Neuronal stem cell (in vitro differentiated cells): Measurements from ENCODE around the gene BOLL.

Experiments
- DNase-seq: peaks from one replicate; pipeline ENCODE4 v3.0.0-alpha.2; 2013; ENCODE audit warnings: low spot score
- H2AFZ ChIP-seq: one replicate; pipeline ENCODE4 v1.6.1; 2013; ENCODE audit warnings: mild to moderate bottlenecking, low read length, inconsistent platforms
- H2AK5ac ChIP-seq: 2 replicates; pipeline ENCODE4 v1.6.1; 2013; ENCODE audit warnings: low read depth, mild to moderate bottlenecking, inconsistent platforms, low read length, moderate library complexity, mixed read lengths
- H2BK120ac ChIP-seq: 2 replicates; pipeline ENCODE4 v1.6.1; 2013; ENCODE audit warnings: low read depth, mild to moderate bottlenecking, inconsistent platforms, low read length, moderate library complexity, mixed read lengths
- H2BK12ac ChIP-seq: one replicate; pipeline ENCODE4 v1.6.1; 2013; ENCODE audit warnings: low read length, inconsistent platforms
- H2BK15ac ChIP-seq: 2 replicates; pipeline ENCODE4 v1.6.1; 2013; ENCODE audit warnings: mild to moderate bottlenecking, low read length, inconsistent platforms, mixed read lengths
- H2BK5ac ChIP-seq: one replicate; pipeline ENCODE4 v1.6.1; 2013; ENCODE audit warnings: inconsistent platforms, mild to moderate bottlenecking, low read length, moderate library complexity
- H3K14ac ChIP-seq: one replicate; pipeline ENCODE4 v1.6.1; 2013; ENCODE audit warnings: low read length, inconsistent platforms
- H3K18ac ChIP-seq: 2 replicates; pipeline ENCODE4 v1.6.1; 2013; ENCODE audit warnings: low read length, inconsistent platforms
- H3K23ac ChIP-seq: 2 replicates; pipeline ENCODE4 v1.6.1; 2013; ENCODE audit warnings: low read depth, mild to moderate bottlenecking, mixed read lengths, low read length, inconsistent platforms; ENCODE audit not compliant: poor library complexity
- H3K27ac ChIP-seq: replicated peaks from 3 replicates; pipeline ENCODE4 v1.5.1; 2013; ENCODE audit warnings: low read length, inconsistent platforms
- H3K27me3 ChIP-seq, 3 experiments: 2 replicates each; pipeline ENCODE4 v1.6.1; 2013; ENCODE audit warnings: low read length in 3 of 3, mild to moderate bottlenecking in 2 of 3, inconsistent platforms in 1 of 3, low read depth in 1 of 3, mixed read lengths in 1 of 3, moderate library complexity in 1 of 3; ENCODE audit not compliant: control insufficient read depth in 3 of 3, insufficient read depth in 3 of 3
- H3K36me3 ChIP-seq, 2 donors: replicated peaks in 1 of 2; 2 replicates each; pipeline ENCODE4 v1.6.1; 2013; ENCODE audit warnings: low read length in 2 of 2; ENCODE audit not compliant: control insufficient read depth in 2 of 2, insufficient read depth in 2 of 2
- H3K4ac ChIP-seq: 2 replicates; pipeline ENCODE4 v1.6.1; 2013; ENCODE audit warnings: inconsistent platforms, mild to moderate bottlenecking, low read length, moderate library complexity
- H3K4me1 ChIP-seq, 2 donors: 1 replicate in 1 of 2; 2 replicates in 1 of 2; pipeline ENCODE4 v1.6.1; 2013; ENCODE audit warnings: low read length in 2 of 2, low read depth in 1 of 2; ENCODE audit not compliant: control insufficient read depth in 2 of 2, insufficient read depth in 1 of 2
- H3K4me2 ChIP-seq: one replicate; pipeline ENCODE4 v1.6.1; 2013; ENCODE audit warnings: mild to moderate bottlenecking, low read length, inconsistent platforms; ENCODE audit not compliant: insufficient read depth, poor library complexity, severe bottlenecking
- H3K4me3 ChIP-seq, 2 donors: 2 replicates each; pipeline ENCODE4 v1.5.1; 2013; ENCODE audit warnings: low read length in 2 of 2, mild to moderate bottlenecking in 2 of 2, inconsistent platforms in 1 of 2, moderate library complexity in 1 of 2
- H3K79me1 ChIP-seq: one replicate; pipeline ENCODE4 v1.6.1; 2013; ENCODE audit warnings: low read depth, mild to moderate bottlenecking, inconsistent platforms, low read length, moderate library complexity
- H3K9ac ChIP-seq: one replicate; pipeline ENCODE4 v1.6.1; 2013; ENCODE audit warnings: mild to moderate bottlenecking, low read depth, low read length, inconsistent platforms; ENCODE audit not compliant: poor library complexity
- H3K9me3 ChIP-seq, 2 donors: replicated peaks in 1 of 2; 2 replicates each; pipeline versions ENCODE3 to v1.6.1; 2013; ENCODE audit warnings: low read length in 2 of 2, mild to moderate bottlenecking in 2 of 2, inconsistent platforms in 1 of 2, low read depth in 1 of 2, mixed read lengths in 1 of 2, moderate library complexity in 1 of 2; ENCODE audit not compliant: control insufficient read depth in 2 of 2, insufficient read depth in 1 of 2
- H4K8ac ChIP-seq: one replicate; pipeline ENCODE4 v1.6.1; 2013; ENCODE audit warnings: low read depth, mild to moderate bottlenecking, inconsistent platforms, low read length, moderate library complexity
- H4K91ac ChIP-seq: one replicate; pipeline ENCODE4 v1.6.1; 2013; ENCODE audit warnings: low read length, low read depth, mild to moderate bottlenecking, inconsistent platforms; ENCODE audit not compliant: poor library complexity
- WGBS, 2 donors: extraction: QIAGEN DNeasy Blood & Tissue Kit; methylation state at CpG; one replicate each; pipeline ENCODE4 v1.1.7; 2013; ENCODE audit warnings: missing lambda C conversion rate in 2 of 2, mixed read lengths in 1 of 2; ENCODE audit not compliant: insufficient read length in 2 of 2, insufficient replicate concordance in 1 of 2; ENCODE audit errors: extremely low coverage in 2 of 2; 5-methylcytosine and 5-hydroxymethylcytosine counted together

Gene BOLL

GRCh38 chr2:197805715-197806633 is 20.9 kb upstream of the BOLL start:
- H3K14ac ChIP-seq = no peak overlapping the region
- H2BK5ac ChIP-seq = no peak overlapping the region
- no peak overlapping the region for H3K4ac ChIP-seq
- peak overlapping the region; percentile 99 for H3K4me2 ChIP-seq
- H3K4me1 ChIP-seq = peaks cover 1 to 3% of the 10 kb centered on the region in 2 donors
- no peak for DNase-seq
- H3K27ac ChIP-seq = no peak overlapping the region
- no peaks in the 10 kb centered on the region for H3K79me1 ChIP-seq
- no peak overlapping the region for H3K9ac ChIP-seq
- no peak overlapping the region for H3K23ac ChIP-seq
- H3K9me3 ChIP-seq = no peaks in the 10 kb centered on the region
- H3K27me3 ChIP-seq = peaks cover 0 to 66% (median 13%) of the 10 kb centered on the region in 3 experiments
- no peak overlapping the region for H3K4me3 ChIP-seq
- no CpG with 5 or more reads among the region's 11 CpGs for WGBS, 2 donors
- no peak overlapping the region for H2BK12ac ChIP-seq
- H4K8ac ChIP-seq = no peak overlapping the region
- no peaks in the 10 kb centered on the region for H3K36me3 ChIP-seq
- H2AFZ ChIP-seq = peak overlapping the region; percentile 93
- no peak overlapping the region for H3K18ac ChIP-seq
- no peak overlapping the region for H2BK15ac ChIP-seq
- no peak overlapping the region for H2BK120ac ChIP-seq
- H2AK5ac ChIP-seq = no peak overlapping the region
- H4K91ac ChIP-seq = no peak overlapping the region

DNA sequence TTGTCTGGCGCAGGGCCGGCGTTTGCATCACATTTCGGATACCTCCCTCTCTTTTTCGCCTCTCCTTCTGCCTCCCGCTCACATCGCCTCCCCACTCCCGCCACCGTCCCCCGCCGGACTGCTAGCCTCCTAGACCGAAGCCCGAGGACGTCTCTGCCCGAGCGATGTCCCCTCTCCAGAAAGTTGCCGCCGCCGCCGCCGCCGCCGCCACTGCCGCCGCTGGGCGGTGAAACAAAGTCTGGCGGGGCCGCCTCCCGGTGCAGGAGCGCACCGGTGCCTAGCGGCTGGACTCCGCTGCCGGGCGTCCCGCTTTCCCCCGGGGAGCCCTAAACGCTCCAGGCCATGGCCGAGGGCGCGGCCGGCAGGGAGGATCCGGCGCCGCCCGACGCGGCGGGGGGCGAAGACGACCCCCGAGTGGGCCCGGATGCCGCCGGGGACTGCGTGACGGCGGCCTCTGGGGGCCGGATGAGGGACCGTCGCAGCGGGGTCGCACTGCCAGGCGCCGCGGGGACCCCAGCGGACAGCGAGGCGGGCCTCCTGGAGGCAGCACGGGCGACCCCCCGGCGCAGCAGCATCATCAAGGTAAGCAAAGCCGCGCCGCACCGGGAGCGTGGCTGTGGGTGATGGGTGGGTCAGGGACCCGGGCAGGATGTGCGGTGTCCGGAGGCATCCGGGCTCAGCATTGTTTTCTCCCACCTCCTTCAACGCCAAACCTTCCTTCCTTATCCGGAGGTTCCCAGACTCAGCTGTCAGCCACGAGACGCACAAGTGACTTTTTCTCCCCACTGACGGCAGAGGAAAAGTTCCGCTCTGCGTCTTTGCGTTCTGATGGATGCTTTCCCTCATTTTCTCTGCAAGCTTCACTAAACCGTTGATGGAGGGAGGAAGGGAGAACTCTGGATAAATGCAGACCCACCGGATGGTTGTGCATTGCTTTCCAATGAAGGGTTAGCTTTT is 19.9 kb upstream of the BOLL start:
- Histone ChIP-seq H3K14ac (no peak overlapping the region), H3K27me3 (peaks cover 0 to 66% (median 13%) of the 10 kb centered on the region in 3 experiments), H3K4me3 (peak overlapping the region; percentile 49 to 90), H3K9ac (peak overlapping the region; percentile 90), H3K23ac (peak overlapping the region; percentile 95), H3K4me1 (peaks cover 1 to 3% of the 10 kb centered on the region in 2 donors), H3K36me3 (no peaks in the 10 kb centered on the region), H2AFZ (peak overlapping the region; percentile 93), H3K18ac (peak overlapping the region; percentile 41), H3K4ac (no peak overlapping the region), H2BK5ac (no peak overlapping the region), H3K9me3 (no peaks in the 10 kb centered on the region), H3K79me1 (no peaks in the 10 kb centered on the region), H2BK12ac (no peak overlapping the region), H4K91ac (no peak overlapping the region), H4K8ac (peak overlapping the region; percentile 50), H2BK15ac (no peak overlapping the region), H3K4me2 (peak overlapping the region; percentile 99), H2BK120ac (no peak overlapping the region), H2AK5ac (no peak overlapping the region), H3K27ac (no peak overlapping the region)
- WGBS, 2 donors = no CpG with 5 or more reads among the region's 92 CpGs
- peak; percentile 32 for DNase-seq

- H3K4me3 ChIP-seq = peak within 1 kb of the TSS; percentile 49 to 90
- H2BK15ac ChIP-seq = no peak within 1 kb of the TSS
- H3K4me2 ChIP-seq = peak within 1 kb of the TSS; percentile 99
- peak within 1 kb of the TSS; percentile 50 for H4K8ac ChIP-seq
- H3K14ac ChIP-seq = no peak within 1 kb of the TSS
- peaks cover 0 to 66% (median 13%) of the 10 kb centered on the region in 3 experiments for H3K27me3 ChIP-seq
- peak within 1 kb of the TSS; percentile 95 for H3K23ac ChIP-seq
- H3K4ac ChIP-seq = no peak within 1 kb of the TSS
- H2BK120ac ChIP-seq = no peak within 1 kb of the TSS
- no peak within 1 kb of the TSS for H3K27ac ChIP-seq
- H2BK12ac ChIP-seq = no peak within 1 kb of the TSS
- H2AK5ac ChIP-seq = no peak within 1 kb of the TSS
- peak within 1 kb of the TSS; percentile 41 for H3K18ac ChIP-seq
- no peaks in the 10 kb centered on the region for H3K79me1 ChIP-seq
- peak within 1 kb of the TSS; percentile 93 for H2AFZ ChIP-seq
- DNase-seq = peak; percentile 89
- no peaks in the 10 kb centered on the region for H3K9me3 ChIP-seq
- H4K91ac ChIP-seq = no peak within 1 kb of the TSS
- H3K9ac ChIP-seq = peak within 1 kb of the TSS; percentile 90
- H3K4me1 ChIP-seq = peaks cover 1 to 3% of the 10 kb centered on the region in 2 donors
- H2BK5ac ChIP-seq = no peak within 1 kb of the TSS
- no CpG with 5 or more reads among the region's 50 CpGs for WGBS, 2 donors
- no peaks in the 10 kb centered on the region for H3K36me3 ChIP-seq
Measured at GRCh38 chr2:197804049-197804757, 19.1 kb upstream of the BOLL start, which contains the start of gene PLCL1. TSS of gene PLCL1 (plus strand) at chr2:197804593.
